Prostate gland (tissue), 2 donors: Measurements from ENCODE around the gene ARMC9.

Experiments used
- POLR2A ChIP-seq: fragments of 450-650 bp; IDR thresholded peaks from one replicate; pipeline ENCODE4 v1.6.1; 2016; ENCODE audit warnings: antibody characterized with exemption, mild to moderate bottlenecking
- POLR2AphosphoS5 ChIP-seq: sonication (generic); formaldehyde crosslinking; IDR thresholded peaks from one replicate; pipeline ENCODE4 v1.6.1; 2017; ENCODE audit warnings: antibody characterized with exemption
- TF ChIP-seq, protein P1 (sequence below), 4 experiments: fragments of 200-600 bp in 2 of 4; fragments of 450-650 bp in 2 of 4; sonication (generic) in 2 of 4; IDR thresholded peaks; 1 replicate in 3 of 4; 2 replicates in 1 of 4; pipeline ENCODE4 v1.5.1; 2016 to 2019; ENCODE audit warnings: antibody characterized with exemption in 4 of 4, mild to moderate bottlenecking in 2 of 4, moderate library complexity in 2 of 4

GRCh38 chr2:231330311-231330710, 131.9 kb downstream of the ARMC9 start:
- TF ChIP-seq POLR2A (no peak), POLR2AphosphoS5 (no peak)
- TF ChIP-seq, protein P1, sequence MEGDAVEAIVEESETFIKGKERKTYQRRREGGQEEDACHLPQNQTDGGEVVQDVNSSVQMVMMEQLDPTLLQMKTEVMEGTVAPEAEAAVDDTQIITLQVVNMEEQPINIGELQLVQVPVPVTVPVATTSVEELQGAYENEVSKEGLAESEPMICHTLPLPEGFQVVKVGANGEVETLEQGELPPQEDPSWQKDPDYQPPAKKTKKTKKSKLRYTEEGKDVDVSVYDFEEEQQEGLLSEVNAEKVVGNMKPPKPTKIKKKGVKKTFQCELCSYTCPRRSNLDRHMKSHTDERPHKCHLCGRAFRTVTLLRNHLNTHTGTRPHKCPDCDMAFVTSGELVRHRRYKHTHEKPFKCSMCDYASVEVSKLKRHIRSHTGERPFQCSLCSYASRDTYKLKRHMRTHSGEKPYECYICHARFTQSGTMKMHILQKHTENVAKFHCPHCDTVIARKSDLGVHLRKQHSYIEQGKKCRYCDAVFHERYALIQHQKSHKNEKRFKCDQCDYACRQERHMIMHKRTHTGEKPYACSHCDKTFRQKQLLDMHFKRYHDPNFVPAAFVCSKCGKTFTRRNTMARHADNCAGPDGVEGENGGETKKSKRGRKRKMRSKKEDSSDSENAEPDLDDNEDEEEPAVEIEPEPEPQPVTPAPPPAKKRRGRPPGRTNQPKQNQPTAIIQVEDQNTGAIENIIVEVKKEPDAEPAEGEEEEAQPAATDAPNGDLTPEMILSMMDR (IDR thresholded peaks at IDR 0.05), result no peak
